ENCODE results near the gene LEFTY1.
"Not testable (repeated sequence)": the region's sequence is repeated elsewhere in the genome, so short reads cannot be mapped to it uniquely, and the experiment has no call there.

The LEFTY1 gene

GRCh38 chr1:225842074-225842473 is 46.9 kb downstream of the LEFTY1 start:
- CTCF ChIA-PET = interaction anchor here (9.8 kb wide), 1 partner anchor 366 kb away, joined by 105 read pairs; no protein-coding TSS in a partner anchor
- no peak overlapping the region for H3K4me3 ChIP-seq (ENCODE audit: low read depth, low read length)
- TF ChIP-seq CTCF (IDR thresholded peaks at IDR 0.05; ENCODE audit: insufficient read depth, low read length, missing control alignments) = no peak
- no peak for DNase-seq (ENCODE audit: low read depth, low spot score)
- POLR2A ChIA-PET = interaction anchor here (1.5 kb wide), 1 partner anchor 40 kb away, joined by 4 read pairs; the partner anchor contains the start of gene TMEM63A

- DNase-seq (ENCODE audit: low read depth, low spot score) = no peak
- ChIA-PET POLR2A (no interaction called here), CTCF (interaction anchor here (0.7 to 9.8 kb wide), 8 partner anchors 10 to 365 kb away, joined by 3 to 105 read pairs (median 3); partner anchors contain the start of genes SRP9 and TMEM63A)
- no peak overlapping the region for H3K4me3 ChIP-seq (ENCODE audit: low read depth, low read length)
- TF ChIP-seq CTCF (IDR thresholded peaks at IDR 0.05; ENCODE audit: insufficient read depth, low read length, missing control alignments) = no peak
Observed at GRCh38 chr1:225840713-225841112, 48.2 kb downstream of the LEFTY1 start.

DNA sequence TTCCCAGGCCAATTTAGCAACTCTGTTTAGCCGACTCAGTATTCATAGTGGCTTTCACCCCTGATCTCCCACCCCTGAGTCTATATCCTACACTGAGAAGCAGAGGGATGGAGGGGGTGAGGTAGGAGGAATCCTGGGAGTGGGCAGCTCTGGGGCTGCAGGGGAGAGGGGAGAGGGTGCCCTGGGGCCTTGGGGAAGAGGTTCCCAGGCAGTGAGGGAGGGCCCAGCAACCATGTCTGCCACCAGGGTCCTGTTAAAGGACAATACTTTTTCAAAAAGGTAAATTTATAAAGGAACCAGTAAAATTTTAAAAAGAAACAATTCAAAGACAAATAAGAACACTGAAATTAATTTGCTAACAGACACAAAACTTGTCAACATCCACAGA is 48.7 kb downstream of the LEFTY1 start:
- no peak overlapping the region for H3K4me3 ChIP-seq (ENCODE audit: low read depth, low read length)
- TF ChIP-seq CTCF (IDR thresholded peaks at IDR 0.05; ENCODE audit: insufficient read depth, low read length, missing control alignments) = no peak
- POLR2A ChIA-PET = no interaction called here
- DNase-seq (ENCODE audit: low read depth, low spot score) = no peak
- CTCF ChIA-PET = interaction anchor here (0.7 to 9.8 kb wide), 7 partner anchors 10 to 364 kb away, joined by 3 to 105 read pairs (median 3); partner anchors contain the start of genes SRP9 and TMEM63A

GRCh38 chr1:225838793-225839192 is 50.2 kb downstream of the LEFTY1 start:
- no peak for TF ChIP-seq CTCF (IDR thresholded peaks at IDR 0.05; ENCODE audit: insufficient read depth, low read length, missing control alignments)
- ChIA-PET CTCF (interaction anchor here (9.8 kb wide), 1 partner anchor 363 kb away, joined by 105 read pairs; no protein-coding TSS in a partner anchor), POLR2A (no interaction called here)
- no peak overlapping the region for H3K4me3 ChIP-seq (ENCODE audit: low read depth, low read length)
- DNase-seq (ENCODE audit: low read depth, low spot score) = no peak

DNA sequence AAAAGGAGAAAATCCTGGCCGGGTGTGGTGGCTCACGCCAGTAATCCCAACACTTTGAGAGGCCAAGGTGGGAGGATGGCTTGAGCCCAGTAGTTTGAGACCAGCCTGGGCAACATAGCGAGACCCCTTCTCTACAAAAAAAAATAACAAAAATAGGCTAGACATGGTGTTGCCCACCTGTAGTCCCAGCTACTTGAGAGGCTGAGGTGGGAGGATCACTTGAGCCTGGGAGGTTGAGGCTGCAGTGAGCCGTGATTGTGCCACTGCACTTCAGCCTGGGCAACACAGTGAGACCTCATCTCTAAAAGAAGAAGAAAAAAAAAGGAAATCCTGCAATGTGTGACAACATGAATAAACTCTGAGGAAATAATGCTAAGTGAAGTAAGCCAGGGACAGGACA is 52.6 kb downstream of the LEFTY1 start:
- DNase-seq (ENCODE audit: low read depth, low spot score); H3K4me3 ChIP-seq (ENCODE audit: low read depth, low read length); POLR2A ChIA-PET: not testable (repeated sequence)
- CTCF ChIA-PET = interaction anchor here (1.2 to 1.3 kb wide), 2 partner anchors 15 to 65 kb away, joined by 3 read pairs; no protein-coding TSS in a partner anchor

Measured in AG04449 (cell line).